NB4 (cell line): Measurements from ENCODE around the gene C19orf38.

ENCODE experiments used
- DNase-seq: peaks from one replicate; pipeline ENCODE4 v3.0.0; 2010; ENCODE audit warnings: low read depth
- H3K4me3 ChIP-seq: one replicate; pipeline ENCODE4 v1.5.1; 2011; ENCODE audit warnings: mild to moderate bottlenecking, low read depth, low read length, moderate library complexity
- MYC ChIP-seq: IDR thresholded peaks from 2 replicates; pipeline ENCODE4 v1.6.1; 2011; ENCODE audit warnings: low read depth, low read length
- POLR2A ChIP-seq: IDR thresholded peaks from 2 replicates; pipeline ENCODE4 v1.6.1; 2011; ENCODE audit warnings: mild to moderate bottlenecking; ENCODE audit not compliant: insufficient read length; ENCODE audit errors: extremely low read depth
- TF ChIP-seq, protein P1 (sequence below): IDR thresholded peaks from one replicate; pipeline ENCODE4 v1.5.1; 2012; ENCODE audit warnings: low read depth, low read length
- TF ChIP-seq, protein P2 (sequence below): IDR thresholded peaks from 2 replicates; pipeline ENCODE4 v1.6.1; 2011; ENCODE audit warnings: low read depth, low read length

C19orf38 gene

DNA sequence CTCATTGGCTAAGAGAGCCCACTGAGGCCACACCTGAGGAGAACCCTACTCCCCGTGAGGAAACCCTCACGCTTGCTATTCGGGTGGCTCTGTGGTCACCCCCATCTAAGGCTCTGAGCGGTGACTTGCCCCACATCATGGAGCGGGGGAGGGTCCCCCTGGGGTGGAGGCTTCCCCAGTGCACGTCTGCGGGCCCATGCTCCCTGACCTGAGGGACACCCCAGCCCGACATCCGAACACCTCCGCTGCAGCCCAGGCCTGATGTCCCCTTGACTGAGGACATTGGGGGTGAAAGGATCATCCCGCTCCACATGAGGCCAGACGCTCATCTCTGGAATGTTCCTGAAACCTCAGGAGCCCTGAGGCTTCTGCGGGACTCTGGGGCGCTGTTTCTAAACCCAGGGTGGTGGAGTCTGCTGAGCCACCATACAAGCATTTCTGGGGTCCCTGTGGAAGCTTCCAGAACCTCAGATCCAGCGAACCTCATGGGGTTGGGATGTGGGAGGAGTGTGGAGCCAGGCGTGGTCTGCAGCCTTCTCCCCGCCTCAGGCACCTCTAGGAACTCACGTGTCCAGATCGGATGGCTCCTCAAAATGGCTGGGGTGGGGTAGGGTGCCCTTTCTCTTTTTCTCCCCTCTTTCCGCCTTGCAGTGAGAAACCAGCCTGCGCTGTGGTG, 32.1 kb upstream of the C19orf38 start:
- TF ChIP-seq, protein P1, sequence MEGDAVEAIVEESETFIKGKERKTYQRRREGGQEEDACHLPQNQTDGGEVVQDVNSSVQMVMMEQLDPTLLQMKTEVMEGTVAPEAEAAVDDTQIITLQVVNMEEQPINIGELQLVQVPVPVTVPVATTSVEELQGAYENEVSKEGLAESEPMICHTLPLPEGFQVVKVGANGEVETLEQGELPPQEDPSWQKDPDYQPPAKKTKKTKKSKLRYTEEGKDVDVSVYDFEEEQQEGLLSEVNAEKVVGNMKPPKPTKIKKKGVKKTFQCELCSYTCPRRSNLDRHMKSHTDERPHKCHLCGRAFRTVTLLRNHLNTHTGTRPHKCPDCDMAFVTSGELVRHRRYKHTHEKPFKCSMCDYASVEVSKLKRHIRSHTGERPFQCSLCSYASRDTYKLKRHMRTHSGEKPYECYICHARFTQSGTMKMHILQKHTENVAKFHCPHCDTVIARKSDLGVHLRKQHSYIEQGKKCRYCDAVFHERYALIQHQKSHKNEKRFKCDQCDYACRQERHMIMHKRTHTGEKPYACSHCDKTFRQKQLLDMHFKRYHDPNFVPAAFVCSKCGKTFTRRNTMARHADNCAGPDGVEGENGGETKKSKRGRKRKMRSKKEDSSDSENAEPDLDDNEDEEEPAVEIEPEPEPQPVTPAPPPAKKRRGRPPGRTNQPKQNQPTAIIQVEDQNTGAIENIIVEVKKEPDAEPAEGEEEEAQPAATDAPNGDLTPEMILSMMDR: no peak
- TF ChIP-seq POLR2A: no peak
- TF ChIP-seq, protein P2, sequence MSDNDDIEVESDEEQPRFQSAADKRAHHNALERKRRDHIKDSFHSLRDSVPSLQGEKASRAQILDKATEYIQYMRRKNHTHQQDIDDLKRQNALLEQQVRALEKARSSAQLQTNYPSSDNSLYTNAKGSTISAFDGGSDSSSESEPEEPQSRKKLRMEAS: no peak
- TF ChIP-seq MYC: no peak
- no peak overlapping the region for H3K4me3 ChIP-seq
- DNase-seq: no peak

DNA sequence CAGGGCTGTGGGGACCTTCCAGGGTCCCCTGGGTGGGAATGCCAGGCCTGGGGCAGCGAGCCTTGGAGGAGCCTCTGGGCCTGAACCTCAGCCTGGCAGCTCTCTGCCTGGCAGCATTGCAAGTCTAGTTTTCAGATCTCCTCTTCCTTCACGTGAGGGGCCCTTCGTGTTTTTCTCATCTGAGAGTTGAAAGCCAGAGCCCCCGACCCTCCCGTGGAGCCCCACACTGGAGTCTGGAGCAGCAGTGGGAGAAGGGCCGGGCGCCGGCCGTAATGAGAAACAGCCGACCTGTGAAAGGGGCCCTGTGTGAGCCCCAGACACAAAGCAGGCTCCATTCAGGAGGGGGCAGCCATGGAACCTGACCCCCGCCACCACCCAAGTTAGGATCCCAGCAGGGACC, 31.5 kb upstream of the C19orf38 start:
- TF ChIP-seq, protein P2: no peak
- TF ChIP-seq POLR2A (no peak), MYC (no peak)
- TF ChIP-seq, protein P1: no peak
- no peak for DNase-seq
- H3K4me3 ChIP-seq: no peak overlapping the region

DNA sequence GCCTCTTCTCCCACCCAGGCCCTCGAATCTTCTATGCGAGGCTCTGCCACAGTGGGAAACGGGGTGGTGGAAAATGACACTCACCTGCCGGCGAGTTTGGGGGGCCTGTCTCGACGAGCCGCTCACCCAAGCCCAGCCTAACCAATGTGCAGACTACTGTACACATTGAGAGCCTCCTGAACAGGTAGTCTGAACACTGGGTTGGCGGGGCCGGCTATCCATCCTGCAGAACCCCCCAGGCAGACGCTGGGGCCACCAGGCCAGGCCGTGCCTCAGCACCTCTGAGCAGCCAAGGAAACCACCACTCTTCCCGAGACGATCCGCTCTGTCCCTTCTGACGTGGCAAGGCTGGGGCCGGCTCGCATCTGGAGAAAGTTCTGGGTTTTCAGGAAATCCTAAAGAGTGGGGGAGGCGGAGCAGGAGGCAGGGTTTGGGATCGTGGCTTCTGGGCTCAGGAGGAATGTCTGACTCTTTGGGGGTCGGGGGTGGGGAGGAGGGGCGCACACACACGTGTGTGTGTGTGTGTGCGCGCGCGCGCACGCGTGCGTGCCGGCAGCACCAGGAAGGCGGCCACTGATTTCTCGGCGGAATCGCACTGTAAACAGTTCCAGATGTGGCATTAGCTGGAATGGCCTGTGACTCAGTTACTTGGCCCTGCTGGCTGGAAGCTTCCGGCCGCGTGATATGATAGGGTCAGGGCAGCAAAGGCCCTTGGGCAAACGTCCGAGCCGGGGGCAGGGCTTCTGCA, 30.8 kb upstream of the C19orf38 start:
- DNase-seq: no peak
- H3K4me3 ChIP-seq: no peak overlapping the region
- TF ChIP-seq, protein P1: no peak
- TF ChIP-seq MYC: no peak
- TF ChIP-seq POLR2A: no peak
- TF ChIP-seq, protein P2: no peak

DNA sequence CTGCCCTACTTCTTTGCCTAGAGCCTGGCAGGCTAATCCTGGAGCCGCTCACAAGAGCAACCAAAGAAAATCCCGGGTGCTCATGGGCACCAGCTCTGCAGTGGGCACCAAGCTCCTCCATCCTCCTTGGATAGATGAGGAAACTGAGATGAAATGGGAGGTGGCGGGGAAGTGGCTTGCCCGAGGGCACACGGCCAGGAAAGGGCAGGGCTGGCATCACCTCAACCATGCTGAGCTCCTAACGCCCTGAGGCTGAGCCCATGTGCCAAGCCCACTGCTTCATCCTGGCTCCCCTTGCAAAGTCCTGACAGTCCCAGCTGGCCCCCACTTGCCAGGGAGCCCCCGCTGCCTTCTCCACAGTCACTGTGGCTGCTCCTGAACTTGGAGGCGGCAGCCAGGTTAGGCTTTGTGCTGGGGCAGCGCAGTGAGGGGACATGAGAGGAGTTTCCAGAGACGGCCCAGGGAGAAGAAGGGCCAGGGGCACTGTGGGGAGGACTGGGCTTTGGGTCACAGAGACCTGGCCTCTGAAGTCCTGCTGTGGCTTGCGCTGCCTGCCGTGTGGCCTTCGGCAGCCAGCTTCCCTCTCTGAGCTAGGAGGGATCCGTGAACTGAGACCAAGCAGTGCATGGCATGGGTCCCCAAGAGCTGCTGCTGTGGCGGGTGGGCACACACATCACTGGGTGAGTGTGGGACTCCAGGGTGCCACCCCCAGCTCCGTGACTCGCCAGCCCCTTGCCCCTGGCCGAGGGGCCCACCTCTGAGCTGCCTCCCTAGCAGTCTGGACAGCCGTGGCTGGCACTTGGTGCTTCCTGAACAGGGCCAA, 29.7 kb upstream of the C19orf38 start:
- no peak overlapping the region for H3K4me3 ChIP-seq
- no peak for DNase-seq
- no peak for TF ChIP-seq POLR2A
- TF ChIP-seq, protein P2: no peak
- TF ChIP-seq MYC: no peak
- TF ChIP-seq, protein P1: no peak

DNA sequence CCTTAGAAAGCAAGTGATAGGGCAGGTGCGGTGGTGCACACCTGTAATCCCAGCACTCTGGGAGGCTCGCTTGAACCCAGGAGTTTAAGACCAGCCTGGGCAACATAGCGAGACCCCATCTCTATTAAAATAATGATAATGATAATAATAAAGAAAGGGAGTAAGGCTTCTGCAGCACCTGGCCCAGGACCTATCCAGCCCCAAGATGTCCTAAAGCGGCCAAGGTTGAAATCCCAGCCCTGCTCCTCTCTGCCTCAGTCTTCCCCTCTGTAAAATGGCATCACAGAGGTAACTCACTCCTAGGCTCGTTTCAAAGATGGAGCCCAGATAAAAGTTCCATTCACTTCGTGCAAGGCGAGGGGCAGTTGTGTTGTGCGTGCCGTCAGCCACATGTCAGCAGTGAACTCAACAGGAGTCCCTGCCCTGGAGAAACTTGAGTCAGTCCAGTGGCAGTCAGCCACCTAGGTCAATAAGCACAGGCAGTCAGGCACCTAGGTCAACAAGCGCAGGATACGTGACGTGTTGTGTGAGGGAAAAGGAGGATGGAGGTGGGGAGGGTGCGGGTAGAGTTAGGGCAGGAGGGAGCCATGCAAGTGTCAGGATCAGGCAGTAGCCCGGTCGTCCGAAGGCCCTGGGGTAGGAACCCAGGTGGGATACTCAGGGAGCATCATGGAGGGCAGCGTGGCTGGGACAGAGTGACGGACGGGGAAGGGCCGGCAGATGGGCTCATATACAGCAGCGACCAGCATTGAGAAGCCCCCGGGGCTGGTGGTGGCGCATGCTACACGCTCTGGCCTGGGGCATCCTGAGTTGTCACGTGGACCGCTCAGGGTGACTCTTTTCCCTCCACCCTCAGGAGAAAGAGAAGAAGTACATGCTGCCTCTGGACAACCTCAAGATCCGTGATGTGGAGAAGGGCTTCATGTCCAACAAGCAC, 28.8 kb upstream of the C19orf38 start:
- no peak overlapping the region for H3K4me3 ChIP-seq
- no peak for DNase-seq
- TF ChIP-seq, protein P1: no peak
- no peak for TF ChIP-seq POLR2A
- TF ChIP-seq MYC: no peak
- TF ChIP-seq, protein P2: no peak
